DOHH2 (cell line): ENCODE data around the gene KRTAP5-6.

ENCODE experiments used
- H3F3A ChIP-seq: fragments of 200-600 bp; sonication (generic), shearing (Covaris generic); 2 replicates; pipeline ENCODE4 v1.6.0; 2016; ENCODE audit warnings: antibody characterized with exemption, mild to moderate bottlenecking; ENCODE audit not compliant: control insufficient read depth, insufficient read depth
- H3K27ac ChIP-seq: fragments of 200-600 bp; sonication (generic); 2 replicates; pipeline ENCODE4 v1.5.1; 2014; ENCODE audit warnings: low read depth, mild to moderate bottlenecking, low read length, moderate library complexity
- H3K27me3 ChIP-seq: fragments of 200-600 bp; sonication (generic); 2 replicates; pipeline ENCODE4 v1.6.1; 2014; ENCODE audit warnings: mild to moderate bottlenecking, low read length, mixed read lengths; ENCODE audit not compliant: control insufficient read depth
- H3K36me3 ChIP-seq: fragments of 200-600 bp; sonication (generic); 2 replicates; pipeline ENCODE4 v1.6.1; 2014; ENCODE audit warnings: mild to moderate bottlenecking, low read length, moderate library complexity, mixed read lengths; ENCODE audit not compliant: control insufficient read depth
- H3K4me1 ChIP-seq: fragments of 200-600 bp; sonication (generic); 2 replicates; pipeline ENCODE4 v1.6.1; 2014; ENCODE audit warnings: mild to moderate bottlenecking, low read length, mixed read lengths; ENCODE audit not compliant: control insufficient read depth
- H3K4me2 ChIP-seq: fragments of 200-600 bp; sonication (generic); 2 replicates; pipeline ENCODE4 v1.6.0; 2014; ENCODE audit warnings: mild to moderate bottlenecking, low read length, moderate library complexity
- H3K4me3 ChIP-seq: fragments of 200-600 bp; sonication (generic); 2 replicates; pipeline ENCODE4 v1.5.1; 2014; ENCODE audit warnings: mild to moderate bottlenecking, low read length, mixed read lengths
- H3K79me2 ChIP-seq: fragments of 200-600 bp; sonication (generic); 2 replicates; pipeline ENCODE4 v1.6.1; 2014; ENCODE audit warnings: mild to moderate bottlenecking, low read length, mixed read lengths; ENCODE audit not compliant: control insufficient read depth
- H3K9me2 ChIP-seq: fragments of 200-600 bp; sonication (generic); replicated peaks from 2 replicates; pipeline ENCODE4 v1.6.1; 2014; ENCODE audit warnings: mild to moderate bottlenecking, low read length, mixed read lengths; ENCODE audit not compliant: control insufficient read depth
- H3K9me3 ChIP-seq: fragments of 200-600 bp; sonication (generic); 2 replicates; pipeline ENCODE4 v1.6.1; 2014; ENCODE audit warnings: antibody characterized with exemption, low read length, mixed read lengths; ENCODE audit not compliant: control insufficient read depth, insufficient read depth
- H4K20me1 ChIP-seq: fragments of 200-600 bp; sonication (generic); 2 replicates; pipeline ENCODE4 v1.6.0; 2014; ENCODE audit warnings: low read depth, mild to moderate bottlenecking, antibody characterized with exemption, low read length, moderate library complexity; ENCODE audit not compliant: control insufficient read depth, insufficient read depth
- EZH2phosphoT487 ChIP-seq: fragments of 200-600 bp; sonication (generic); IDR thresholded peaks from 2 replicates; pipeline ENCODE4 v1.6.1; 2017; ENCODE audit warnings: borderline replicate concordance, mild to moderate bottlenecking, antibody characterized with exemption, low read length, moderate library complexity, mixed read lengths
- TF ChIP-seq, protein P1 (sequence below): fragments of 200-600 bp; sonication (generic); IDR thresholded peaks from one replicate; pipeline ENCODE4 v1.5.1; 2014; ENCODE audit warnings: antibody characterized with exemption, mild to moderate bottlenecking, low read depth, low read length; ENCODE audit not compliant: poor library complexity, severe bottlenecking

KRTAP5-6 gene

DNA sequence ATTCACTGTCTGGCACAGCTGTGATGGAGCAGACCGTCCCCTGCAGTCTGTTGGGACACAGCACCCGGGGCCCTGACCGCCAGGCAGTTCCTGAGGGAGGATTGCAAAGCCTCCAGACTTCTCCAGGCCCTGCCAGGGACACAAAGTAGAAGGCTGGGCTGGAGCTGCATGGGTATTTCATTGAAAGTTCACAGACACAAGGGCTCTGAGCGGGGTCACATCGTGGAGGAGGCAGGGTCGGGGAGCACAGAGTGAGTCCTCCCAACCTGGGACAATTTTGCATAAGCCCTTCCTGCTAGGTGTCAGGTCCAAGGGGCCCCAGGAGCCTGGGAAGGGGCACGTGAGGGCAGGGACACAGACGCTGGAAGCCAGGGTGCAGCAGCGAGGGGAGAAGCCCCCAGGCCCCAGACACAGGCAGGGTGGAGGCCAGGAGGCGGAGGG, 37.7 kb downstream of the KRTAP5-6 start:
- Histone ChIP-seq H3K4me1 (no peaks in the 10 kb centered on the region), H4K20me1 (no peaks in the 10 kb centered on the region)

DNA sequence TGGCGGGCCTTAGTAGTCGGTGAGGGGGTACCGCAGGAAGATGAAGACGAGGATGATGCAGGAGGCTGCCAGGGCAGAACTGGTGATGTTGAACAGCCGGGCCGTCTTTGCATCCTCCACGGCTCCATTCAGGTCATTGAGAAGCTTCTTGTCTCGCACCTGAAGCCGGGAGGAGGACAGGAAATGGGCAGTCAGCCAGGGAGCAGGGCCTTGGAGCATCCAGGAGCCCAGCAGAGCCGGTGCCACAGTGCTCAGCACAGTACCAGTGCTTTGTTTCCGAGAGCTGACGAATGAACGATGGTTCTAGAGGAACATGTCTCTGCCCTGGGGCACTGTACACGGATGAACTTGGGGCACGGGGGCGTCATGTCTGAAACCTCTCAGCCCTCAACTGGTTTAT, 38.3 kb downstream of the KRTAP5-6 start:
- no peak overlapping the region for H3K4me2 ChIP-seq
- H3K4me1 ChIP-seq, result no peaks in the 10 kb centered on the region
- H3K9me3 ChIP-seq, result peaks cover 16% of the 10 kb centered on the region; the same call in 1 of the 2 replicates
- no peaks in the 10 kb centered on the region for H3K79me2 ChIP-seq
- TF ChIP-seq EZH2phosphoT487, result no peak
- TF ChIP-seq, protein P1, sequence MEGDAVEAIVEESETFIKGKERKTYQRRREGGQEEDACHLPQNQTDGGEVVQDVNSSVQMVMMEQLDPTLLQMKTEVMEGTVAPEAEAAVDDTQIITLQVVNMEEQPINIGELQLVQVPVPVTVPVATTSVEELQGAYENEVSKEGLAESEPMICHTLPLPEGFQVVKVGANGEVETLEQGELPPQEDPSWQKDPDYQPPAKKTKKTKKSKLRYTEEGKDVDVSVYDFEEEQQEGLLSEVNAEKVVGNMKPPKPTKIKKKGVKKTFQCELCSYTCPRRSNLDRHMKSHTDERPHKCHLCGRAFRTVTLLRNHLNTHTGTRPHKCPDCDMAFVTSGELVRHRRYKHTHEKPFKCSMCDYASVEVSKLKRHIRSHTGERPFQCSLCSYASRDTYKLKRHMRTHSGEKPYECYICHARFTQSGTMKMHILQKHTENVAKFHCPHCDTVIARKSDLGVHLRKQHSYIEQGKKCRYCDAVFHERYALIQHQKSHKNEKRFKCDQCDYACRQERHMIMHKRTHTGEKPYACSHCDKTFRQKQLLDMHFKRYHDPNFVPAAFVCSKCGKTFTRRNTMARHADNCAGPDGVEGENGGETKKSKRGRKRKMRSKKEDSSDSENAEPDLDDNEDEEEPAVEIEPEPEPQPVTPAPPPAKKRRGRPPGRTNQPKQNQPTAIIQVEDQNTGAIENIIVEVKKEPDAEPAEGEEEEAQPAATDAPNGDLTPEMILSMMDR, result no peak
- no peak overlapping the region for H3K27ac ChIP-seq
- H3K4me3 ChIP-seq, result no peak overlapping the region
- no peaks in the 10 kb centered on the region for H3K9me2 ChIP-seq
- no peaks in the 10 kb centered on the region for H3F3A ChIP-seq
- no peaks in the 10 kb centered on the region for H4K20me1 ChIP-seq
- no peaks in the 10 kb centered on the region for H3K27me3 ChIP-seq
- no peaks in the 10 kb centered on the region for H3K36me3 ChIP-seq

More for the DNA sequence above, 37.7 kb downstream of the KRTAP5-6 start:
- no peak overlapping the region for H3K4me3 ChIP-seq
- no peaks in the 10 kb centered on the region for H3K27me3 ChIP-seq
- no peaks in the 10 kb centered on the region for H3K36me3 ChIP-seq
- no peaks in the 10 kb centered on the region for H3K9me2 ChIP-seq
- H3K9me3 ChIP-seq, result peaks cover 16% of the 10 kb centered on the region; the same call in 1 of the 2 replicates
- TF ChIP-seq EZH2phosphoT487, result no peak
- TF ChIP-seq, protein P1, result no peak
- H3F3A ChIP-seq, result no peaks in the 10 kb centered on the region
- no peaks in the 10 kb centered on the region for H3K79me2 ChIP-seq
- H3K27ac ChIP-seq, result no peak overlapping the region
- H3K4me2 ChIP-seq, result no peak overlapping the region

DNA sequence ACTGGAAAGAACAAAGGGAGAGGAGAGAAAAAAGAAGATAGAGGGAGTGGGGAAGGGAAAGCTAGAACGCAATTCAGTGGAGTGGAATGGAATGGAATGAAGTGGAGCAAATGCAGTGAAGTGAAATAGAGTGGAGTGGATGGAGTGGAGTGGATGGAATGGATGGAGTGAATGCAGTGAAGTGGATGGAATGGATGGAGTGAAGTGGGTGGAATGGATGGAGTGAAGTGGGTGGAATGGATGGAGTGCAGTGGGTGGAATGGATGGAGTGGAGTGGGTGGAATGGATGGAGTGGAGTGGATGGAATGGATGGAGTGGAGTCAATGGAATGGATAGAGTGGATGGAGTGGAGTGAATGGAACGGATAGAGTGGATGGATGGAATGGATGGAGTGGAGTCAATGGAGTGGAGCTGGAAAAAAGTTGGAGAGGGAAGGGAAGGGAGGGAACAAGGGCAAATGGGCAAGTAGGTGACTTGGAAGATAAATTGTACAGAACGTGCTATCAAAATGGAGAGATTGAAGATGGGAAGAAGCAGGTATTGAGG, 39.5 kb downstream of the KRTAP5-6 start:
- H3K79me2 ChIP-seq, result no peaks in the 10 kb centered on the region
- H3K27me3 ChIP-seq, result no peaks in the 10 kb centered on the region

More for the DNA sequence above, 39.5 kb downstream of the KRTAP5-6 start:
- no peaks in the 10 kb centered on the region for H3F3A ChIP-seq
- no peak overlapping the region for H3K4me2 ChIP-seq
- no peaks in the 10 kb centered on the region for H3K9me2 ChIP-seq
- H3K27ac ChIP-seq, result no peak overlapping the region
- no peaks in the 10 kb centered on the region for H3K36me3 ChIP-seq
- no peak for TF ChIP-seq EZH2phosphoT487
- TF ChIP-seq, protein P1, result no peak
- H3K9me3 ChIP-seq, result peaks cover 11% of the 10 kb centered on the region; the same call in 1 of the 2 replicates
- no peaks in the 10 kb centered on the region for H3K4me1 ChIP-seq
- no peak overlapping the region for H3K4me3 ChIP-seq
- no peaks in the 10 kb centered on the region for H4K20me1 ChIP-seq
